T-helper 2 cell (primary cell): ENCODE results near the gene MAN2B2.

Experiments used
- DNase-seq, 5 experiments: peaks; one replicate each; pipeline versions ENCODE4 v3.0.0 to v3.0.0-alpha.2; 2012 to 2022

Gene MAN2B2

GRCh38 chr4:6568148-6568547 lies 6.8 kb upstream of the MAN2B2 start:
- DNase-seq = no peak

- DNase-seq = no peak
Observed at GRCh38 chr4:6568689-6569332, 6.2 kb upstream of the MAN2B2 start.

GRCh38 chr4:6571608-6572007 lies 3.4 kb upstream of the MAN2B2 start:
- DNase-seq = no peak

GRCh38 chr4:6573551-6573950 lies 1.4 kb upstream of the MAN2B2 start:
- DNase-seq = no peak

- DNase-seq = no peak
Observed at GRCh38 chr4:6573986-6574746, 823 bp upstream of the MAN2B2 start.

- DNase-seq = no peak
Observed at GRCh38 chr4:6575503-6576240, 683 bp downstream of the MAN2B2 start.

GRCh38 chr4:6576512-6576911 lies 1.5 kb downstream of the MAN2B2 start:
- DNase-seq = no peak

GRCh38 chr4:6576932-6577331 lies 1.9 kb downstream of the MAN2B2 start:
- no peak for DNase-seq

GRCh38 chr4:6577409-6577808 lies 2.4 kb downstream of the MAN2B2 start:
- no peak for DNase-seq

GRCh38 chr4:6578221-6578620 lies 3.2 kb downstream of the MAN2B2 start:
- no peak for DNase-seq

- DNase-seq = no peak
Observed at GRCh38 chr4:6580353-6580752, 5.4 kb downstream of the MAN2B2 start.

GRCh38 chr4:6581566-6582121 lies 6.7 kb downstream of the MAN2B2 start:
- no peak for DNase-seq

- peak in 1 of 5 experiments; percentile 24 for DNase-seq
Observed at GRCh38 chr4:6582889-6583490, 8.0 kb downstream of the MAN2B2 start.

- no peak for DNase-seq
Observed at GRCh38 chr4:6584865-6585264, 9.9 kb downstream of the MAN2B2 start.

- no peak for DNase-seq
Observed at GRCh38 chr4:6586715-6587325, 11.8 kb downstream of the MAN2B2 start.

- DNase-seq = no peak
Observed at GRCh38 chr4:6589444-6589843, 14.5 kb downstream of the MAN2B2 start.

- DNase-seq = no peak
Observed at GRCh38 chr4:6591313-6591712, 16.3 kb downstream of the MAN2B2 start.

GRCh38 chr4:6591781-6592180 lies 16.8 kb downstream of the MAN2B2 start:
- DNase-seq = no peak

- no peak for DNase-seq
Observed at GRCh38 chr4:6592804-6593563, 18.0 kb downstream of the MAN2B2 start.

- no peak for DNase-seq
Observed at GRCh38 chr4:6594341-6594740, 19.4 kb downstream of the MAN2B2 start.

GRCh38 chr4:6594826-6595355 lies 19.9 kb downstream of the MAN2B2 start:
- DNase-seq = no peak
